ENCODE measurements around the gene THYN1.
"Not testable (repeated sequence)": the region's sequence is repeated elsewhere in the genome, so short reads cannot be mapped to it uniquely, and the experiment has no call there.

DNA sequence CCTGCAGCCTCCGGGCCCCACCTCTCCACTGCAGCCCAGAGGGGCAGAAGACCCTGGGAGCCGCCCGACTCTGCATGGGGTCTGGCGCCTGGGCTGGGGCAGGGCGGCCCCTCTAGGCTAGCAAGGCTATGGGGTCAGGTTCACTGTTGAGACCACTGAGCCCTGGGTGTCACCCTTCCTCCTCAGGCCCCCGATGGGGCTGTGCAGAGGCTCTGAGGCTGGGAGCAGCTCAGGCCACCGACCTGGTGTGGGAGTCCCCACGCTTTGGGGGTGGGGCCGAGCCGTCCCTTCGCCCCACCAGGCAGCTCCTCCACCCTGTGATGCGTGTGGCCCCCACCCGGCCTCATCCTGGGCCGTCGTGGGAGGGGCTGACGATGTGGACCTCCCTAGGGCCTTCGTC lies 28.5 kb upstream of the THYN1 start:
- not testable (repeated sequence) for TF ChIP-seq EZH2 (optimal IDR thresholded peaks at IDR 0.05; ENCODE audit: low read depth, low read length); EZH2phosphoT487 (IDR thresholded peaks at IDR 0.05; ENCODE audit: low read length)
- TF ChIP-seq, protein P1, sequence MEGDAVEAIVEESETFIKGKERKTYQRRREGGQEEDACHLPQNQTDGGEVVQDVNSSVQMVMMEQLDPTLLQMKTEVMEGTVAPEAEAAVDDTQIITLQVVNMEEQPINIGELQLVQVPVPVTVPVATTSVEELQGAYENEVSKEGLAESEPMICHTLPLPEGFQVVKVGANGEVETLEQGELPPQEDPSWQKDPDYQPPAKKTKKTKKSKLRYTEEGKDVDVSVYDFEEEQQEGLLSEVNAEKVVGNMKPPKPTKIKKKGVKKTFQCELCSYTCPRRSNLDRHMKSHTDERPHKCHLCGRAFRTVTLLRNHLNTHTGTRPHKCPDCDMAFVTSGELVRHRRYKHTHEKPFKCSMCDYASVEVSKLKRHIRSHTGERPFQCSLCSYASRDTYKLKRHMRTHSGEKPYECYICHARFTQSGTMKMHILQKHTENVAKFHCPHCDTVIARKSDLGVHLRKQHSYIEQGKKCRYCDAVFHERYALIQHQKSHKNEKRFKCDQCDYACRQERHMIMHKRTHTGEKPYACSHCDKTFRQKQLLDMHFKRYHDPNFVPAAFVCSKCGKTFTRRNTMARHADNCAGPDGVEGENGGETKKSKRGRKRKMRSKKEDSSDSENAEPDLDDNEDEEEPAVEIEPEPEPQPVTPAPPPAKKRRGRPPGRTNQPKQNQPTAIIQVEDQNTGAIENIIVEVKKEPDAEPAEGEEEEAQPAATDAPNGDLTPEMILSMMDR (IDR thresholded peaks at IDR 0.05; ENCODE audit: low read length): not testable (repeated sequence)

Data from MM.1S (cell line).